GM12801 (cell line): ENCODE results near the gene ACOT8.

Source experiments
- TF ChIP-seq, protein P1 (sequence below): IDR thresholded peaks from one replicate; pipeline ENCODE4 v1.5.1; 2011; ENCODE audit warnings: control low read depth; ENCODE audit not compliant: insufficient read length; ENCODE audit errors: extremely low read depth

ACOT8 gene

DNA sequence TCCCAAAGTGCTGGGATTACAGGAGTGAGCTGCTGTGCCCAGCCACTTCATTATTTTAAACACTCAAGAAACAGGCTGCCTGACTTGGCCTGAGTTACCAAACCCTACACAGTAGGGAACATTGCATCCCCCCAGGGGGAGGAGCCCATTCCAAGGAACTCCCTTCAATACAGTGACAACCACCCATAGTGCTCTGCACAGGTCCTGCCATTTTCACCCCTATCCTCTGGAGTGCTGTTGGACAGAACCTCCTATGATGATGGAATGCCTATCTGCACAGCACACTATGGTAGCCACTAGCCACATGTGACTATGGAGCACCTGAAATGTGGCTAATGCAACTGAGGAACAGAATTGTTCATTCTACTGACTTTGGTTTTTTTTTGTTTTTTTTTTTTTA lies 11.7 kb downstream of the ACOT8 start:
- TF ChIP-seq, protein P1, sequence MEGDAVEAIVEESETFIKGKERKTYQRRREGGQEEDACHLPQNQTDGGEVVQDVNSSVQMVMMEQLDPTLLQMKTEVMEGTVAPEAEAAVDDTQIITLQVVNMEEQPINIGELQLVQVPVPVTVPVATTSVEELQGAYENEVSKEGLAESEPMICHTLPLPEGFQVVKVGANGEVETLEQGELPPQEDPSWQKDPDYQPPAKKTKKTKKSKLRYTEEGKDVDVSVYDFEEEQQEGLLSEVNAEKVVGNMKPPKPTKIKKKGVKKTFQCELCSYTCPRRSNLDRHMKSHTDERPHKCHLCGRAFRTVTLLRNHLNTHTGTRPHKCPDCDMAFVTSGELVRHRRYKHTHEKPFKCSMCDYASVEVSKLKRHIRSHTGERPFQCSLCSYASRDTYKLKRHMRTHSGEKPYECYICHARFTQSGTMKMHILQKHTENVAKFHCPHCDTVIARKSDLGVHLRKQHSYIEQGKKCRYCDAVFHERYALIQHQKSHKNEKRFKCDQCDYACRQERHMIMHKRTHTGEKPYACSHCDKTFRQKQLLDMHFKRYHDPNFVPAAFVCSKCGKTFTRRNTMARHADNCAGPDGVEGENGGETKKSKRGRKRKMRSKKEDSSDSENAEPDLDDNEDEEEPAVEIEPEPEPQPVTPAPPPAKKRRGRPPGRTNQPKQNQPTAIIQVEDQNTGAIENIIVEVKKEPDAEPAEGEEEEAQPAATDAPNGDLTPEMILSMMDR: no peak

DNA sequence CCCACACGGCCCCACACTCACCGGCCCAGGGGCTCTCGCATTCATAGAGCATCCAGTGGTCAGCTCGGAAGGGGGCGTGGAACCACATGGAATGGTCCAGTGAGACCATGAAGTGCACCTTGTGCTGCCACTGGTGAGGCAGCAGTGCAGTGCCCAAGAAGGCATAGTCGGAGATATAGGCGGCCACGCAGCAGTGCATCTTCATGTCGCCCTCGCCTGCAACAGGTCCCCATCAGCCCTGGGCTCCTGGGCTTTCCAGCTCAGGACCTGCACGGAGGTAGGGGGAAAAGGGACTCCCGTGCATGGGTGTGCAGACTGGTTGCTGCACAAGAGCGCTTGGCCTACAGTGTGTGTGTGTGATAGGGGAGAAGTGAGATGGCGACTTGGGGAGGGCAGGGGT lies 13.7 kb downstream of the ACOT8 start:
- TF ChIP-seq, protein P1: no peak

DNA sequence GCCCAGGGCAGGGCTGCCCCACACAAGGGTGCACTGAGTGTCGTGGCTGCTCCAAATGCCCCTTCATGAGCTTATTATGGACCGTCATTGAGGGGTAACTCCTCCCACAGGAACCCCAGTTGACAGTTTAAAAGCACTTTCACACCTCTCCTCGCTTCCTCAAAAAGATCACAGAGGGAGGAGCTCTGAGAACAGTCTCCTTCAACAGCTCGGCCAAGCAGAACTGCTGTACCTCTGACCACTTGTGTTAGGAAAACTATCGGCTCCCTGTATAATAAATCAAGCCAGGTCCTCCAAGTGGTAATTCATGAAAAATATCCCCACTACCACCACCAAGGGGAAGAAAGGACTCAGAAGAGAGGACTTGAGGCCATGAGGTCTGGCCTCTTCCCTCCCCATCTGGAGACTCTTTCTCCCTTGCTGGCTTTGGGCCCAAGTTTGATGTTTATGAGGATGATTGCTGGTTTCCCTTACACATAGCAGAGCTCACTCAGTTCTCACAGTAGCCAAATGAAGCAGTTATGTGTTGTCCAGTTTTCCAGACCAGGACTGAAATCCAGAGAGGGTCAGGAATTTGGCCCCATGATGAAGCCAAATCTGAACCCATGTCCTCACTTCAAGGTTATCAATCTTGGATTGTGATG lies 14.9 kb downstream of the ACOT8 start:
- TF ChIP-seq, protein P1: no peak

DNA sequence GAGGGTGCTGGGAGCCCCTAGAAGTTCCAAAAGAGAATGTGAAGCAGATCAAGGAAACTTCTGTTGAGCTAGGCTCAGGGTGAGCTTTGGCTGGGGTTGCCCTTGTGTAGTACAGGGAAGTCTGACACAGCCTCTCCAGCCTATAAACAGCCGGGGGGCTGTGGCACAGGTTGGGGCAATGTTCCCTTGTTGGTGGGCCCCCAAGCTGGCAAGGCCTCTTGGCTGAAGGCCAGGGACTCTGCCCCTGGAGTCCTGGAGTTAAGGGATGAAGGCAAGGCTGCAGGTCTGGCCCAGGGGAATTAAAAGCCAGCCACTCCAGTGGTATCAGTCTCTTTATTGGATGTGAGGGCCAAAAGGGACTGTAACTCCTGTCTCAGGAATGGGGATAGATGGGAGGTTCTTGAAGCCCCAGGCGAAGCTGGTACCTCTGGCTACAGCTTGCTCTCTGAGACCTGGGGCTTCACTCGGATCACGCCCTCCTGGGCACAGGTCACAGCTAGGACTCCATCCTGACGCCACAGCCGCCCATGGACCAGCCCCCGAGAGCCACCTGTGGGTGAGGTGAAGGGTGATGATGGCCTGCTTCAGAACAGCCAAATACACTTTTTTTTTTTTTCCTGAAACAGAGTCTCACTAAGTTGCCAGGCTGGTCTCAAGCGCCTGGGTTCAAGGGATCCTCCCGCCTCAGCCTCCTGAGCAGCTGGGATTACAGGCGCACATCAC lies 15.6 kb downstream of the ACOT8 start:
- TF ChIP-seq, protein P1: no peak

DNA sequence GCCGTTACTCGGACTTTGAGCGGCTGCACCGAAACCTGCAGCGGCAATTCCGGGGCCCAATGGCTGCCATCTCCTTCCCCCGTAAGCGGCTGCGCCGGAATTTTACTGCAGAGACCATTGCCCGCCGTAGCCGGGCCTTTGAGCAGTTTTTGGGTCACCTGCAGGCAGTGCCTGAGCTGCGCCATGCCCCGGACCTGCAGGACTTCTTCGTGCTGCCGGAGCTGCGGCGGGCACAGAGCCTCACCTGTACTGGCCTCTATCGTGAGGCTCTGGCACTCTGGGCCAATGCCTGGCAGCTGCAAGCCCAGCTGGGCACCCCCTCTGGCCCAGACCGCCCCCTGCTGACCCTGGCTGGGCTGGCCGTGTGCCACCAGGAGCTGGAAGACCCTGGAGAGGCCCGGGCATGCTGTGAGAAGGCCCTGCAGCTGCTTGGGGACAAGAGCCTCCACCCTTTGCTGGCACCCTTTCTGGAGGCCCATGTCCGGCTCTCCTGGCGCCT lies 16.4 kb downstream of the ACOT8 start:
- TF ChIP-seq, protein P1: no peak

DNA sequence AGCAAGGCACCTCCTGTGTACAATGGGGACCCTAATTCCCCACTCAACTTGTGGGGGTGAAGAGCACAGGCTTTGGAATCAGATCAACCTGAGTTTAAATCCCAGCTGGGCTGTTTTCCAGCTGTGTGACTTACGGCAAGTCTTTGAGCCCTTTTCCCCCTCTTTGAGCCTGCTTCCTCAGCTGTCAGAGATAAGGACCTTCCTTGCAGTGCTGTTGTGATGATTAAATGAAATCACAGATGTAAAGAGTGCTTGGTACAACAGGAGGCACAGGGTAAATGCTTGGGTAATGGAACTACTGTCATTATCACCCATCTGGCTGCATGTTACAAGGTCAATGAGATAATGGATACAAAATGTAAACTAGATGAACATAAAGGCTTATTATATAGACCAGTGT lies 20.4 kb downstream of the ACOT8 start:
- TF ChIP-seq, protein P1: no peak

DNA sequence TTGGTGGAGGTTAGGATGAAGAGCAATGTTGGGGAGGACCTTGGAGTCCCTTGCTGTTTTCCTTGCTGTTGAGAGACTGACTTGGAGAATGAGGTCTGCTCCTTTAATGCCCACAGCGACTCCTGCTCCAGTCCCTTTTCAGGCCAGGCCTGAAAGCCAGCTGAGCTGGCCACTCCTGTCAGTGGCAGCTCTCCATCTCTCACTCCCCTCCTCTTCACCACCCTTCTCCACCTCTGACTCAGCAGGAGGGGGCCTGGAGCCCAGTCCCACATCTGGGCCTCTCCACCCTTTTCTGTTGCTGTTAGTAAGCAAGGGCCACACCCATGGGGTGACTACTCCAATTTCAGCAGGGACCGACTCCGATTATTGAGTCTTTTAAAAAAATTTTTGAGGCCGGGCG lies 21.4 kb downstream of the ACOT8 start:
- TF ChIP-seq, protein P1: no peak
